ENCODE data around the gene RPL12. TPM values are rescaled to one million over a fixed set of nuclear protein-coding genes. Genes with fewer than 3 reads are reported as not detected.

Gene RPL12
- total and polyA plus RNA-seq, 2 of the 13 experiments (the other 11 are each of a cell fraction or from before 2014, with no cell fraction given) = 1,551 to 2,590 TPM

DNA sequence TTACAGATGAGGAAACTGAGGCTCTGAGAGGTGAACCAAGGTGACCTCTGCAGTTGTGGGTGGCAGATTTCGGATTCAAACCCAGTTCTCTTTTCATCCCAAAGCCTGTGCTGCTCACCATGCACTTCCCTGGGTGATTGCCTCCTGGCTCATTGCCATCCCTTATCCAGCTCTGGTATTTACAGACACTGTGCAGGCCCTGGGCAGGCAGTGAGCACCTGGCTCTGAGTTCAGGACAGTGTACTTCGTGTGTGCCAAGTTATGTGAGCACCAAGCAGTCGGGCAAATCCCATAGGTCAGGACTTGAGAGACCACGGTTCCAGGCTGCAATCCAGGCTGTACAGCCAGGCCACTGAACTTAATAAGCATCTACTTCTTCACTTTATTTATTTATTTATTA, 1.5 kb upstream of the RPL12 start:
- peak overlapping the region; percentile 98 for H3K9ac ChIP-seq (ENCODE audit: insufficient read depth, low read depth, low read length)
- peak; percentile 49 for DNase-seq (ENCODE audit: low spot score)
- H3K4me3 ChIP-seq (replicated peaks in 1 of 3; ENCODE audit: insufficient read depth in 1 of 3, low read depth in 2 of 3, low read length in 3 of 3) = peak overlapping the region; percentile 85 to 97 (median 93); a peak in 5 of 6 replicates
- H3K9me3 ChIP-seq (ENCODE audit: low read length) = no peaks in the 10 kb centered on the region
- peak; percentile 7; the same call in 1 of the 3 replicates for ATAC-seq
- in situ Hi-C loops (cut with HindIII; ENCODE audit: extremely low pct_ligation_motif_present, low pct_unique_long_range_greater_than_20kb) = no loop called here
- peaks cover 33% of the 10 kb centered on the region for H4K20me1 ChIP-seq (ENCODE audit: insufficient read depth, low read length)
- POLR2A ChIA-PET = interaction anchor here (0.7 to 3.8 kb wide), 5 partner anchors 9 to 228 kb away, joined by 3 to 39 read pairs (median 7); partner anchors contain the start of genes SLC2A8 and ZNF79
- TF ChIP-seq ZNF17 (CRISPR knock-in tag; IDR thresholded peaks at IDR 0.05) = no peak
- TF ChIP-seq IKZF1 (IDR thresholded peaks at IDR 0.05) = no peak
- TF ChIP-seq, protein P1, sequence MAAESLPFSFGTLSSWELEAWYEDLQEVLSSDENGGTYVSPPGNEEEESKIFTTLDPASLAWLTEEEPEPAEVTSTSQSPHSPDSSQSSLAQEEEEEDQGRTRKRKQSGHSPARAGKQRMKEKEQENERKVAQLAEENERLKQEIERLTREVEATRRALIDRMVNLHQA (CRISPR knock-in tag; IDR thresholded peaks at IDR 0.05) = no peak
- TF ChIP-seq BRD4 (CRISPR knock-in tag; IDR thresholded peaks at IDR 0.05) = no peak
- TF ChIP-seq GABPA (IDR thresholded peaks at IDR 0.05; ENCODE audit: low read depth, low read length) = no peak
- TF ChIP-seq GABPA (CRISPR knock-in tag; IDR thresholded peaks at IDR 0.05; ENCODE audit: low read depth) = no peak
- TF ChIP-seq ZNF138 (CRISPR knock-in tag; IDR thresholded peaks at IDR 0.05; ENCODE audit: low read depth) = no peak
- TF ChIP-seq GTF3A (CRISPR knock-in tag; conservative IDR thresholded peaks at IDR 0.05) = no peak
- no peak for TF ChIP-seq THAP11 (CRISPR knock-in tag; IDR thresholded peaks at IDR 0.05)
- TF ChIP-seq, protein P2, sequence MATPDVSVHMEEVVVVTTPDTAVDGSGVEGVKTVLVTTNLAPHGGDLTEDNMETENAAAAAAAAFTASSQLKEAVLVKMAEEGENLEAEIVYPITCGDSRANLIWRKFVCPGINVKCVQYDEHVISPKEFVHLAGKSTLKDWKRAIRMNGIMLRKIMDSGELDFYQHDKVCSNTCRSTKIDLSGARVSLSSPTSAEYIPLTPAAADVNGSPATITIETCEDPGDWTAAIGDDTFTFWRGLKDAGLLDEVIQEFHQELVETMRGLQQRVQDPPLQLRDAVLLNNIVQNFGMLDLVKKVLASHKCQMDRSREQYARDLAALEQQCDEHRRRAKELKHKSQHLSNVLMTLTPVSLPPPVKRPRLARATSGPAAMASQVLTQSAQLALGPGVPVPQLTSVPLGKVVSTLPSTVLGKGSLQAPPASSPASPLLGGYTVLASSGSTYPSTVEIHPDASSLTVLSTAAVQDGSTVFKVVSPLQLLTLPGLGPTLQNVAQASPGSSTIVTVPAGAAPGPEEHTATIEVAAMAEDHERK (CRISPR knock-in tag; IDR thresholded peaks at IDR 0.05; ENCODE audit: low read depth) = no peak
- 0 out of 2 replicates have a peak, but pooled peaks have one; percentile 4 for TF ChIP-seq SOX5 (CRISPR knock-in tag; IDR thresholded peaks at IDR 0.05; ENCODE audit: borderline replicate concordance)
- TF ChIP-seq HNRNPK (IDR thresholded peaks at IDR 0.05; ENCODE audit: low read depth, low read length, poor library complexity, severe bottlenecking) = no peak
- no peak for TF ChIP-seq RAD21 (CRISPR knock-in tag; IDR thresholded peaks at IDR 0.05)
- TF ChIP-seq TEAD3 (CRISPR knock-in tag; optimal IDR thresholded peaks at IDR 0.05; ENCODE audit: borderline replicate concordance) = peak; percentile 26
- TF ChIP-seq SRF (IDR thresholded peaks at IDR 0.05; ENCODE audit: low read depth, low read length) = no peak
- TF ChIP-seq CHD2 (IDR thresholded peaks at IDR 0.05; ENCODE audit: low read depth, low read length) = no peak
- TF ChIP-seq, protein P3, sequence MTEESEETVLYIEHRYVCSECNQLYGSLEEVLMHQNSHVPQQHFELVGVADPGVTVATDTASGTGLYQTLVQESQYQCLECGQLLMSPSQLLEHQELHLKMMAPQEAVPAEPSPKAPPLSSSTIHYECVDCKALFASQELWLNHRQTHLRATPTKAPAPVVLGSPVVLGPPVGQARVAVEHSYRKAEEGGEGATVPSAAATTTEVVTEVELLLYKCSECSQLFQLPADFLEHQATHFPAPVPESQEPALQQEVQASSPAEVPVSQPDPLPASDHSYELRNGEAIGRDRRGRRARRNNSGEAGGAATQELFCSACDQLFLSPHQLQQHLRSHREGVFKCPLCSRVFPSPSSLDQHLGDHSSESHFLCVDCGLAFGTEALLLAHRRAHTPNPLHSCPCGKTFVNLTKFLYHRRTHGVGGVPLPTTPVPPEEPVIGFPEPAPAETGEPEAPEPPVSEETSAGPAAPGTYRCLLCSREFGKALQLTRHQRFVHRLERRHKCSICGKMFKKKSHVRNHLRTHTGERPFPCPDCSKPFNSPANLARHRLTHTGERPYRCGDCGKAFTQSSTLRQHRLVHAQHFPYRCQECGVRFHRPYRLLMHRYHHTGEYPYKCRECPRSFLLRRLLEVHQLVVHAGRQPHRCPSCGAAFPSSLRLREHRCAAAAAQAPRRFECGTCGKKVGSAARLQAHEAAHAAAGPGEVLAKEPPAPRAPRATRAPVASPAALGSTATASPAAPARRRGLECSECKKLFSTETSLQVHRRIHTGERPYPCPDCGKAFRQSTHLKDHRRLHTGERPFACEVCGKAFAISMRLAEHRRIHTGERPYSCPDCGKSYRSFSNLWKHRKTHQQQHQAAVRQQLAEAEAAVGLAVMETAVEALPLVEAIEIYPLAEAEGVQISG (CRISPR knock-in tag; IDR thresholded peaks at IDR 0.05) = peak; percentile 15; the same call in 1 of the 2 replicates
- TF ChIP-seq ZNF629 (CRISPR knock-in tag; conservative IDR thresholded peaks at IDR 0.05) = 0 out of 2 replicates have a peak, but pooled peaks have one; percentile 8
- TF ChIP-seq, protein P4, sequence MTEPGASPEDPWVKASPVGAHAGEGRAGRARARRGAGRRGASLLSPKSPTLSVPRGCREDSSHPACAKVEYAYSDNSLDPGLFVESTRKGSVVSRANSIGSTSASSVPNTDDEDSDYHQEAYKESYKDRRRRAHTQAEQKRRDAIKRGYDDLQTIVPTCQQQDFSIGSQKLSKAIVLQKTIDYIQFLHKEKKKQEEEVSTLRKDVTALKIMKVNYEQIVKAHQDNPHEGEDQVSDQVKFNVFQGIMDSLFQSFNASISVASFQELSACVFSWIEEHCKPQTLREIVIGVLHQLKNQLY (CRISPR knock-in tag; IDR thresholded peaks at IDR 0.05) = 0 out of 2 replicates have a peak, but pooled peaks have one; percentile 31
- TF ChIP-seq FOXA1 (IDR thresholded peaks at IDR 0.05) = no peak
- peak; percentile 40; the same call in 1 of the 2 replicates for TF ChIP-seq FOXA1 (CRISPR knock-in tag; IDR thresholded peaks at IDR 0.05)
- peaks cover 35% of the 10 kb centered on the region for H3K79me2 ChIP-seq (ENCODE audit: insufficient read depth, low read length)
- peak overlapping the region; percentile 75 for H3K4me2 ChIP-seq (ENCODE audit: low read depth, low read length)
- no peaks in the 10 kb centered on the region; a peak in 1 of 5 replicates for H3K27me3 ChIP-seq (ENCODE audit: control insufficient read depth in 1 of 2, insufficient read depth in 2 of 2, low read length in 2 of 2)
- FAIRE-seq = no peak
- CTCF ChIA-PET (ENCODE audit: low intra/inter-chr PET ratio, low total read pairs) = no interaction called here
- intact Hi-C loops (cut with micrococcal nuclease; ENCODE audit: unreplicated experiment) = loop anchor here (5.0 kb wide), 1 partner anchor 60 kb away; no protein-coding TSS in a partner anchor
- no TSS peak for BruUV-seq (replicated peaks)
- peak overlapping the region; percentile 48 for H3K27ac ChIP-seq (ENCODE audit: extremely low read length, insufficient read depth, low read length)
- peaks cover 36% of the 10 kb centered on the region for H3K4me1 ChIP-seq (ENCODE audit: insufficient read depth, low read length)
- WGBS (ENCODE audit: low lambda C conversion rate) = 57% methylated on average over 4 of the region's 4 CpGs
- H2AFZ ChIP-seq (ENCODE audit: low read length) = no peak overlapping the region
- peaks cover 9 to 46% of the 10 kb centered on the region in 2 experiments for H3K36me3 ChIP-seq (replicated peaks in 1 of 2; ENCODE audit: control insufficient read depth in 1 of 2, insufficient read depth in 2 of 2, low read length in 2 of 2)

Data from HepG2 (cell line).